ENCODE data around the gene TAMALIN.

Gene TAMALIN

GRCh38 chr12:52043386-52044212, 36.9 kb downstream of the TAMALIN start:
- TF ChIP-seq CTCF (IDR thresholded peaks at IDR 0.05): no peak

GRCh38 chr12:52044292-52044983, 37.7 kb downstream of the TAMALIN start:
- no peak for TF ChIP-seq CTCF (IDR thresholded peaks at IDR 0.05)

- TF ChIP-seq CTCF (IDR thresholded peaks at IDR 0.05): no peak
Observed at GRCh38 chr12:52045794-52046199, 39.1 kb downstream of the TAMALIN start.

- no peak for TF ChIP-seq CTCF (IDR thresholded peaks at IDR 0.05)
Observed at GRCh38 chr12:52046859-52047258, 40.1 kb downstream of the TAMALIN start.

GRCh38 chr12:52049286-52049685, 42.5 kb downstream of the TAMALIN start:
- TF ChIP-seq CTCF (IDR thresholded peaks at IDR 0.05): no peak

GRCh38 chr12:52049688-52050087, 42.9 kb downstream of the TAMALIN start:
- no peak for TF ChIP-seq CTCF (IDR thresholded peaks at IDR 0.05)

GRCh38 chr12:52050116-52050757, 43.5 kb downstream of the TAMALIN start:
- no peak for TF ChIP-seq CTCF (IDR thresholded peaks at IDR 0.05)
